Mucosa of rectum (tissue), 2 donors: Measurements from ENCODE around the gene ANP32D.
"Not testable (repeated sequence)": the region's sequence is repeated elsewhere in the genome, so short reads cannot be mapped to it uniquely, and the experiment has no call there.

Source experiments
- H3K27ac ChIP-seq, 2 donors: one replicate each; pipeline ENCODE4 v1.7.0; 2013; ENCODE audit warnings: inconsistent platforms in 2 of 2, low read depth in 2 of 2, low read length in 2 of 2
- H3K27me3 ChIP-seq, 2 donors: one replicate each; pipeline ENCODE4 v1.7.0; 2013; ENCODE audit warnings: low read length in 2 of 2; ENCODE audit not compliant: control insufficient read depth in 2 of 2, insufficient read depth in 2 of 2
- H3K36me3 ChIP-seq, 2 donors: one replicate each; pipeline ENCODE4 v1.7.0; 2013; ENCODE audit warnings: low read length in 2 of 2; ENCODE audit not compliant: control insufficient read depth in 2 of 2, insufficient read depth in 2 of 2
- H3K4me1 ChIP-seq, 2 donors: one replicate each; pipeline ENCODE4 v1.7.0; 2013; ENCODE audit warnings: low read length in 2 of 2, mild to moderate bottlenecking in 1 of 2; ENCODE audit not compliant: control insufficient read depth in 2 of 2, insufficient read depth in 2 of 2
- H3K4me3 ChIP-seq, 2 donors: one replicate each; pipeline ENCODE4 v1.7.0; 2013; ENCODE audit warnings: low read length in 2 of 2
- H3K9ac ChIP-seq, 2 donors: one replicate each; pipeline ENCODE4 v1.7.0; 2013; ENCODE audit warnings: low read length in 2 of 2, low read depth in 1 of 2, mild to moderate bottlenecking in 1 of 2
- H3K9me3 ChIP-seq, 2 donors: one replicate each; pipeline ENCODE4 v1.7.0; 2013; ENCODE audit warnings: low read length in 2 of 2; ENCODE audit not compliant: control insufficient read depth in 2 of 2
- donor health status: healthy.
- donor health status: Normal muscosa, but diverticular disease.

Gene ANP32D

GRCh38 chr12:48489012-48489411, 16.7 kb downstream of the ANP32D start:
- Histone ChIP-seq H3K4me1 (no peaks in the 10 kb centered on the region), H3K36me3 (no peaks in the 10 kb centered on the region), H3K9me3 (no peaks in the 10 kb centered on the region), H3K9ac (no peak overlapping the region), H3K27ac (no peak overlapping the region), H3K4me3 (no peak overlapping the region), H3K27me3 (no peaks in the 10 kb centered on the region)

- H3K27ac ChIP-seq, H3K4me1 ChIP-seq, H3K4me3 ChIP-seq, H3K9ac ChIP-seq, H3K9me3 ChIP-seq, H3K27me3 ChIP-seq, H3K36me3 ChIP-seq: not testable (repeated sequence)
These were observed 17.1 kb downstream of the ANP32D start for GRCh38 chr12:48489456-48489855.

- H3K27ac ChIP-seq, H3K9me3 ChIP-seq, H3K9ac ChIP-seq, H3K36me3 ChIP-seq, H3K4me3 ChIP-seq, H3K27me3 ChIP-seq, H3K4me1 ChIP-seq: not testable (repeated sequence)
These were observed 27.9 kb downstream of the ANP32D start for GRCh38 chr12:48500281-48500680.

- H3K9me3 ChIP-seq, H3K27me3 ChIP-seq, H3K4me1 ChIP-seq, H3K36me3 ChIP-seq, H3K9ac ChIP-seq, H3K4me3 ChIP-seq, H3K27ac ChIP-seq: not testable (repeated sequence)
These were observed 34.5 kb downstream of the ANP32D start for GRCh38 chr12:48506836-48507235.

- Histone ChIP-seq H3K27me3 (no peaks in the 10 kb centered on the region), H3K9ac (no peak overlapping the region), H3K9me3 (peaks cover 0 to 4% of the 10 kb centered on the region in 2 donors), H3K36me3 (no peaks in the 10 kb centered on the region), H3K4me1 (no peaks in the 10 kb centered on the region), H3K27ac (no peak overlapping the region), H3K4me3 (no peak overlapping the region)
These were observed 36.6 kb downstream of the ANP32D start for GRCh38 chr12:48508987-48509386.

- Histone ChIP-seq H3K4me3 (no peak overlapping the region), H3K36me3 (no peaks in the 10 kb centered on the region), H3K9me3 (peaks cover 0 to 4% of the 10 kb centered on the region in 2 donors), H3K4me1 (no peaks in the 10 kb centered on the region), H3K9ac (no peak overlapping the region), H3K27ac (no peak overlapping the region), H3K27me3 (no peaks in the 10 kb centered on the region)
These were observed 37.8 kb downstream of the ANP32D start for GRCh38 chr12:48510111-48510510.

GRCh38 chr12:48512855-48513254, 40.5 kb downstream of the ANP32D start:
- Histone ChIP-seq H3K4me3 (no peak overlapping the region), H3K27me3 (no peaks in the 10 kb centered on the region), H3K9me3 (peaks cover 0 to 4% of the 10 kb centered on the region in 2 donors), H3K27ac (no peak overlapping the region), H3K4me1 (no peaks in the 10 kb centered on the region), H3K9ac (no peak overlapping the region), H3K36me3 (no peaks in the 10 kb centered on the region)

- H3K27ac ChIP-seq, result no peak overlapping the region
- H3K27me3 ChIP-seq, result no peaks in the 10 kb centered on the region
- no peaks in the 10 kb centered on the region for H3K4me1 ChIP-seq
- no peaks in the 10 kb centered on the region for H3K36me3 ChIP-seq
- H3K9me3 ChIP-seq, result peaks cover 0 to 4% of the 10 kb centered on the region in 2 donors
- no peak overlapping the region for H3K9ac ChIP-seq
- no peak overlapping the region for H3K4me3 ChIP-seq
These were observed 42.4 kb downstream of the ANP32D start for GRCh38 chr12:48514728-48515127.

GRCh38 chr12:48520381-48520780, 48.0 kb downstream of the ANP32D start:
- H3K27me3 ChIP-seq, H3K9ac ChIP-seq, H3K4me1 ChIP-seq, H3K4me3 ChIP-seq, H3K9me3 ChIP-seq, H3K36me3 ChIP-seq, H3K27ac ChIP-seq: not testable (repeated sequence)
